ENCODE data around the gene SPDYA.

- no peak for TF ChIP-seq POLR2AphosphoS5 (IDR thresholded peaks at IDR 0.05; ENCODE audit: borderline replicate concordance, low read depth, low read length)
- no peak for TF ChIP-seq EZH2 (IDR thresholded peaks at IDR 0.05)
Measured at GRCh38 chr2:28761420-28761819, 49.2 kb upstream of the SPDYA start.
